ENCODE measurements around the gene EPYC. TPM values are rescaled to one million over a fixed set of nuclear protein-coding genes. Genes with fewer than 3 reads are reported as not detected.

Gene EPYC
- polyA plus RNA-seq, 4 donors = 0.14 to 0.64 TPM; not detected in 2

- no peak for DNase-seq (ENCODE audit: low read depth in 4 of 4, low spot score in 3 of 4)
Measured at GRCh38 chr12:90916516-90916915, 88.3 kb downstream of the EPYC start.

- DNase-seq (ENCODE audit: low read depth in 4 of 4, low spot score in 3 of 4) = no peak
Measured at GRCh38 chr12:90915353-90915752, 89.4 kb downstream of the EPYC start.

Other genes starting within 250 kb of the EPYC start
- gene CCER1, start 49.8 kb downstream of the EPYC start, polyA plus RNA-seq (ENCODE audit: insufficient read length in 4 of 4) = not detected
- 1 to 10 TPM in 1 of 4 donors, under 1 TPM in 2, not detected in 1; 0.10 to 1.3 (median 0.11) TPM for gene KERA, start 53.1 kb upstream of the EPYC start, polyA plus RNA-seq (ENCODE audit: insufficient read length in 4 of 4)
- gene LUM, start 106.5 kb upstream of the EPYC start, polyA plus RNA-seq (ENCODE audit: insufficient read length in 4 of 4) = 1,000 to 10,000 TPM in 1 of 4 donors, 100 to 1,000 TPM in 2, 10 to 100 TPM in 1; 41.3 to 1,105 (median 182) TPM
- gene DCN, start 177.8 kb upstream of the EPYC start, polyA plus RNA-seq (ENCODE audit: insufficient read length in 4 of 4) = 1,000 to 10,000 TPM in 1 of 4 donors, 100 to 1,000 TPM in 3; 424 to 3,244 (median 820) TPM

All from left renal pelvis (tissue), 4 donors.